Lower leg skin (tissue), 4 donors: Measurements from ENCODE around the gene PCYT2. TPM values are rescaled to one million over a fixed set of nuclear protein-coding genes. Genes with fewer than 3 reads are reported as not detected.

ENCODE experiments used
- DNase-seq, 2 donors: peaks; one replicate each; pipeline ENCODE4 v3.0.0-alpha.2; 2019; ENCODE audit warnings: low spot score in 2 of 2
- H3K4me3 ChIP-seq: fragments of 200-600 bp; sonication (generic); 2 replicates; pipeline ENCODE4 v1.5.1; 2017; ENCODE audit warnings: mild to moderate bottlenecking, low read depth; ENCODE audit not compliant: poor library complexity, severe bottlenecking
- CTCF ChIP-seq, 3 donors: fragments of 450-650 bp; IDR thresholded peaks; one replicate each; pipeline ENCODE4 v1.5.1; 2016; ENCODE audit warnings: antibody characterized with exemption in 3 of 3, mild to moderate bottlenecking in 3 of 3, moderate library complexity in 2 of 3
- POLR2A ChIP-seq, 2 donors: fragments of 450-650 bp; IDR thresholded peaks; one replicate each; pipeline ENCODE4 v1.6.1; 2016 to 2017; ENCODE audit warnings: antibody characterized with exemption in 2 of 2, mild to moderate bottlenecking in 1 of 2, moderate library complexity in 1 of 2
- WGBS, 2 donors: methylation state at CpG; one replicate each; pipeline ENCODE4 v1.1.5; 2018; 5-methylcytosine and 5-hydroxymethylcytosine counted together
- intact Hi-C: fragments of 100-400 bp; cut with DNase I; formaldehyde crosslinking; loops from one replicate; pipeline ENCODE4 v1.15.0; 2023; ENCODE audit warnings: low total_unique reads
- total RNA-seq, 4 donors: library from RNA; depleted of rRNA; stranded (reverse); fragments of >200 nt; gene quantifications; one replicate each; pipeline ENCODE4 v1.1.0, GENCODE V29; 2016

PCYT2 gene
- total RNA-seq, 4 donors from 2014 or later: 16.2 to 37.0 (median 25.3) TPM

- no peak overlapping the region for H3K4me3 ChIP-seq
- 87 to 88% methylated on average over 5 of the region's 5 CpGs for WGBS, 2 donors
- TF ChIP-seq CTCF (IDR thresholded peaks at IDR 0.05) (no peak), POLR2A (IDR thresholded peaks at IDR 0.05) (no peak)
- no peak for DNase-seq
- intact Hi-C loops: no loop called here
These were observed 32.1 kb downstream of the PCYT2 start for GRCh38 chr17:81879121-81879520.

- intact Hi-C loops: no loop called here
- no peak overlapping the region for H3K4me3 ChIP-seq
- TF ChIP-seq POLR2A (IDR thresholded peaks at IDR 0.05): no peak
- no peak for TF ChIP-seq CTCF (IDR thresholded peaks at IDR 0.05)
- 85 to 90% methylated on average over 3 of the region's 3 CpGs for WGBS, 2 donors
- DNase-seq: no peak
These were observed 32.9 kb downstream of the PCYT2 start for GRCh38 chr17:81878294-81878693.

GRCh38 chr17:81877569-81877968 lies 33.6 kb downstream of the PCYT2 start:
- TF ChIP-seq POLR2A (IDR thresholded peaks at IDR 0.05) (no peak), CTCF (IDR thresholded peaks at IDR 0.05) (no peak)
- intact Hi-C loops: no loop called here
- no peak overlapping the region for H3K4me3 ChIP-seq
- WGBS, 2 donors: 91 to 96% methylated on average over 5 of the region's 5 CpGs
- DNase-seq: no peak

GRCh38 chr17:81871387-81872230 lies 39.6 kb downstream of the PCYT2 start:
- TF ChIP-seq POLR2A (IDR thresholded peaks at IDR 0.05) (peak in 1 of 2 donors; percentile 92), CTCF (IDR thresholded peaks at IDR 0.05) (peak in 1 of 3 donors; percentile 76)
- intact Hi-C loops: no loop called here
- 0% methylated on average over 39 to 53 of the region's 86 CpGs for WGBS, 2 donors
- peak; percentile 92 to 99 for DNase-seq
- peak overlapping the region; percentile 86 for H3K4me3 ChIP-seq

GRCh38 chr17:81870981-81871386 lies 40.2 kb downstream of the PCYT2 start, which contains the start of gene ARHGDIA:
ARHGDIA (minus strand) TSS chr17:81871337; CDS start chr17:81869930, 1,407 bp downstream.
- no peak for DNase-seq
- peak within 1 kb of the TSS; percentile 86 for H3K4me3 ChIP-seq
- intact Hi-C loops: no loop called here
- TF ChIP-seq POLR2A (IDR thresholded peaks at IDR 0.05) (no peak), CTCF (IDR thresholded peaks at IDR 0.05) (no peak)
- WGBS, 2 donors: no CpG with 5 or more reads among the region's 64 CpGs
